ENCODE results near the gene GDNF.
"Not testable (repeated sequence)": the region's sequence is repeated elsewhere in the genome, so short reads cannot be mapped to it uniquely, and the experiment has no call there.

The GDNF gene

GRCh38 chr5:37781409-37781808 lies 58.4 kb downstream of the GDNF start:
- not testable (repeated sequence) for DNase-seq (ENCODE audit: low spot score)

GRCh38 chr5:37777432-37778130 lies 62.3 kb downstream of the GDNF start:
- DNase-seq (ENCODE audit: low spot score) = no peak

GRCh38 chr5:37776826-37777225 lies 63.0 kb downstream of the GDNF start:
- DNase-seq (ENCODE audit: low spot score) = no peak

- DNase-seq (ENCODE audit: low spot score) = no peak
These were observed 64.8 kb downstream of the GDNF start for GRCh38 chr5:37774912-37775483.

GRCh38 chr5:37773809-37774208 lies 66.0 kb downstream of the GDNF start:
- no peak for DNase-seq (ENCODE audit: low spot score)

GRCh38 chr5:37772255-37772654 lies 67.6 kb downstream of the GDNF start:
- no peak for DNase-seq (ENCODE audit: low spot score)

GRCh38 chr5:37771731-37772130 lies 68.1 kb downstream of the GDNF start:
- no peak for DNase-seq (ENCODE audit: low spot score)

- no peak for DNase-seq (ENCODE audit: low spot score)
These were observed 68.6 kb downstream of the GDNF start for GRCh38 chr5:37771203-37771611.

GRCh38 chr5:37770786-37771185 lies 69.1 kb downstream of the GDNF start:
- DNase-seq (ENCODE audit: low spot score) = no peak

GRCh38 chr5:37769840-37770239 lies 70.0 kb downstream of the GDNF start:
- no peak for DNase-seq (ENCODE audit: low spot score)

GRCh38 chr5:37769108-37769507 lies 70.7 kb downstream of the GDNF start:
- DNase-seq (ENCODE audit: low spot score) = no peak

- DNase-seq (ENCODE audit: low spot score) = no peak
These were observed 71.5 kb downstream of the GDNF start for GRCh38 chr5:37768371-37768770.

GRCh38 chr5:37767961-37768360 lies 71.9 kb downstream of the GDNF start:
- peak; percentile 91 for DNase-seq (ENCODE audit: low spot score)

- no peak for DNase-seq (ENCODE audit: low spot score)
These were observed 72.6 kb downstream of the GDNF start for GRCh38 chr5:37767251-37767650.
